HG03439 (cell line): ENCODE data around the gene PHACTR3.

Source experiments
- ATAC-seq: cut with Tn5 transposase; IDR thresholded peaks from one replicate; pipeline ENCODE4 v1.9.1; 2021; ENCODE audit warnings: mild to moderate bottlenecking, moderate library complexity; ENCODE audit not compliant: unreplicated experiment

The PHACTR3 gene

DNA sequence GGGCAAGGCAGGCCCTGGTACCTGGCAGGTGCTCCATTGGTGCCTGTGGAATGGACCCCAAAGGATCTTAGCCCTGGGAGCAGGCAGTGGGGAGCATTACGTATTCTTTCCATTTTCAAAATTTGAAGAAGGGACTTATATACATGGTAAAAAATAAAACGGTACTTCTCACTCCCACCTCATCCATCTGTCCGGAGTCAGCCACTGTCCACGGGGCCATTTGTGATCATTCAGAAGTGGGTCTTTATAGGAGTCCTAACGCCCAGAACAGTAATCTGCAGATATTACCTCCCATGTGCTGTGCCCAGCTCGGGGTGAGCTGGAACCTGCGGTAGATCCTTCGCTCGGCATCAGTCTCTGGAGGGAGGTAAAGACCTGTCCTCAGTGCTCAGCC lies 218.7 kb downstream of the PHACTR3 start:
- ATAC-seq = no peak

DNA sequence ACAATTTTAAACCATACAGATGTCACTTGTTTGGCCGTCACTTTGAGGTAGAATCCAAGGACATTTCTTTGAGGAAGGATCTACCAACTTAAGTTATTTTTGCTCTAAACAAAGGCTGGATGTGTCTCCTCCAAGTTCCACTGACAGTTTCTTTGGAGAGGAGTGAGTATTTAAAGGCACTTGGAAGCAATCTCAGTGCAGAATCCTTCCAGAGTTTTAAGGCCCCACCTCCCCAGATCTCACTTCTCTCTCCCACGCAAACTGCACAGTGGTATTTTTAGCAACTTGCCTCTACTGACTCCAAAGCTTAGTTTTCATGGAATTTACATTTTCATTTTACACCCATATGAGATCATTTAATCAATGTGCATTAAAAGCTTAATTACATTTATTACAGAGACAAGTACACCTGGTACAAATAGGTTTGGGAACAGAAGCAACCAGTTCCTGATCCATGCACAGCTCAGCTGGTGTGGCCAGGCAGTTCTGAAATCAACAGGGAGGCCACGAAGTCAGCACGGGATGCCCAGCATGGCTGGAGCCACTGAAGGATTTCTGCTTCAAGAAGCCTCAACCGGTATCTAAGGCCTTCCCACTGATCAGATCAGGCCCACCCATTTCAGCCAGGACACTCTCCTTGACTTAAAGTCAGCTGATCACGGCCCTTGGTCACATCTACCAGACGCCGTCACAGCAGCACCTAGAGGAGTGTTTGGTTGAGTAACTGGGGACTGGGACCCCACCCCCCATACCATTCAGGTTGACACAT lies 219.3 kb downstream of the PHACTR3 start:
- no peak for ATAC-seq

- no peak for ATAC-seq
Observed at GRCh38 chr20:59824711-59825562, 220.6 kb downstream of the PHACTR3 start.

- ATAC-seq = no peak
Observed at GRCh38 chr20:59825563-59825920, 221.2 kb downstream of the PHACTR3 start.

DNA sequence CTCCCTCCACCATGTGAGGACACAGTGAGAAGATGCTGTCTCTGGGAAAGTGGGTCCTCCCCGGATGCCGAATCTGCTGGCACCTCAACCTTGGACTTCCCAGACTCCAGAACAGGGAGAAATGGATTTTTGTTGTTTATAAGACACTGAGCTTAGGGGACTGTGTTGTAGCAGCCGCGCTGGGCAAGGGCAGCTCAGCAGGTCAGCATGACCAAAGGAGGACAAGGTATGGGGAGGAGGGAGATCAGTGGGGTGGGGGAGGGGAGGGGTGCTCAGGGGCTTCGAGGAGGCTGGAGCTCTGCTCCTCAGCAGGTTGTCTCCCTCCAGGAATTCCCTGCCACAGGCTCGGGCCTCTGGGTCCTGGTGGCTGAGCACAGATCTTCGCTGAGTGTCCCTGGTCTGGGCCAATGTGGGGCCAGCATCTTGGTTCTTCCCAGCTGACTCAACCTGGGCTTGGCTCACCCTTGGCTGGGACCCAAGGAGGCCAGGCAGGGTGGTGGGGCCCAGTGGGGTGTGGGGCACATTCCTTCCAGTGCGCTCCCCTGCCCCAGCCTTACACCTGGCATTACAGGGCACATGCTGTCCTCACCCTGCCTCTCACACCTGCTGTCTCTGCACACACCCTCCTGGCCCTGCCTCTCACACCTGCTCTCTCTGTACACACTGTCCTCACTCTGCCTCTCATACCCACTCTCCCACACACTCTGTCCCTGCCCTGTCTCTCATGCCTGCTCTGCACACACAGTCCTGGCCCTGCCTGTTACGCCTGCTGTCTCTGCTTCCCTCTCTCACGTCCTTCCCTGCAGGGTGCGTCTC lies 221.8 kb downstream of the PHACTR3 start:
- ATAC-seq = no peak

- ATAC-seq = no peak
Observed at GRCh38 chr20:59827138-59828056, 223.1 kb downstream of the PHACTR3 start.

GRCh38 chr20:59828125-59829053 lies 224.0 kb downstream of the PHACTR3 start:
- ATAC-seq = no peak

- ATAC-seq = no peak
Observed at GRCh38 chr20:59829054-59829785, 224.9 kb downstream of the PHACTR3 start.

- no peak for ATAC-seq
Observed at GRCh38 chr20:59829786-59830664, 225.7 kb downstream of the PHACTR3 start.

GRCh38 chr20:59830665-59831023 lies 226.3 kb downstream of the PHACTR3 start:
- ATAC-seq = no peak

GRCh38 chr20:59831024-59831915 lies 226.9 kb downstream of the PHACTR3 start:
- ATAC-seq = no peak

GRCh38 chr20:59831916-59832270 lies 227.6 kb downstream of the PHACTR3 start:
- no peak for ATAC-seq

DNA sequence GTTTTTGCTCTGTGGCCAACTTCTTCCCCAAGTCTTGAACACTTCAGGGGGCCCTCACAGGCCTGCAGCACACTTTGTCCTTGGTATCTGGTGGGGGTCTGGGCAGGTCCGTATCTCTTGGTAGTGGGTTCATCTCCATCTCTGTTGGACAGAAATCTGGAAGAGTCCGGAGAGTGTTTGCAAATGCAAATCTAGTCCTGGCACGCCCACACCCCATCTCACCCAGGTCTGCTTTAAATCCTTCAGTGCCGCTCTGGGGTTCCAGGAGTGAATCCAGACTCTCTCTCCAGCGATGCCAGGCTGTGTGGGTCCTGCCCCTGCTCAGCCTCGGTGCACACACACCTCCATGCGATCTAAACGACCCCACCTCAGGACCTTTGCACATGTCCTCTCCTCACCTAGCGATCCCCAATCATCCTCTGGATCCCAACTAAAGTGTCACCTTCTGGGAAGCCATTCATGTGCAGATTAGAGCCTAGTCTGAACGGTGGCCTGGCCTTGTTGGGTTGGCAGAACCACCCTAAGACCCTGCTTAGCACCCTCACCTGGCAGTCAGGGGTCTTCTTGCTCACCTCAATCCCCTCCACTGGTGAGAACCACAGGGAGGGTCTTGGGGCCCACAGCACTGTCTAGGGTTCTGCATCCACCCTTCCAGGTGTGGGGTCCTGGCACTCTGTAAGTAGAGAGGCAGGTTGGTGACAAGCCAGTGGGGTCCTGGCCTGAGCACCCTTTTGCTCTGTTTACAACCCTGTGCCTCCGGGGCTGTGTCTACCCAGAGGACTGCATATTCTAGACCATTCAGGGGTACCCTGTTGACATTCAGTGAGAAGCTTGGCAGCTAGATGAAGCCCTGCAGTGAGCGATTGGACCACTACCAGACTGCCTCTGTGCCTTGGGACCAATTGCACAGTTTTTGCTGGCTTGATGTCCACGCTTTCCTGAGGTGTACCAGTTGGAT lies 228.3 kb downstream of the PHACTR3 start:
- no peak for ATAC-seq

- ATAC-seq = no peak
Observed at GRCh38 chr20:59835057-59835447, 230.7 kb downstream of the PHACTR3 start.
